ENCODE measurements around the gene MYH11. TPM values are rescaled to one million over a fixed set of nuclear protein-coding genes. Genes with fewer than 3 reads are reported as not detected.

Gene MYH11
- total and polyA plus RNA-seq, 2 of the 13 experiments (the other 11 are each of a cell fraction or from before 2014, with no cell fraction given): not detected

GRCh38 chr16:15849209-15849981 lies 7.4 kb downstream of the MYH11 start (continued):
- TF ChIP-seq ZNF609 (CRISPR knock-in tag; IDR thresholded peaks at IDR 0.05; ENCODE audit: borderline replicate concordance) (no peak), ZNF121 (CRISPR knock-in tag; IDR thresholded peaks at IDR 0.05) (peak; percentile 86), ZBTB1 (CRISPR knock-in tag; IDR thresholded peaks at IDR 0.05; ENCODE audit: borderline replicate concordance) (no peak), PITX1 (CRISPR knock-in tag; IDR thresholded peaks at IDR 0.05) (no peak), ZNF562 (CRISPR knock-in tag; IDR thresholded peaks at IDR 0.05; ENCODE audit: borderline replicate concordance) (no peak), KLF12 (CRISPR knock-in tag; IDR thresholded peaks at IDR 0.05; ENCODE audit: borderline replicate concordance) (no peak), ZNF605 (CRISPR knock-in tag; IDR thresholded peaks at IDR 0.05) (0 out of 2 replicates have a peak, but pooled peaks have one; percentile 24), ZNF468 (CRISPR knock-in tag; IDR thresholded peaks at IDR 0.05) (no peak), ZNF740 (CRISPR knock-in tag; IDR thresholded peaks at IDR 0.05) (no peak), ARID4A (CRISPR knock-in tag; IDR thresholded peaks at IDR 0.05; ENCODE audit: borderline replicate concordance) (no peak), HOXA9 (CRISPR knock-in tag; IDR thresholded peaks at IDR 0.05; ENCODE audit: borderline replicate concordance) (no peak), HIVEP1 (CRISPR knock-in tag; IDR thresholded peaks at IDR 0.05) (no peak), ZNF292 (CRISPR knock-in tag; IDR thresholded peaks at IDR 0.05; ENCODE audit: borderline replicate concordance, low read depth) (no peak), RARA (CRISPR knock-in tag; IDR thresholded peaks at IDR 0.05) (0 out of 2 replicates have a peak, but pooled peaks have one; percentile 23), HOMEZ (CRISPR knock-in tag; IDR thresholded peaks at IDR 0.05; ENCODE audit: low read depth) (peak; percentile 15; the same call in 1 of the 2 replicates), ZNF660 (CRISPR knock-in tag; IDR thresholded peaks at IDR 0.05; ENCODE audit: borderline replicate concordance, low read depth) (no peak), REPIN1 (CRISPR knock-in tag; IDR thresholded peaks at IDR 0.05; ENCODE audit: borderline replicate concordance, low read depth) (no peak), FOSL2 (CRISPR knock-in tag; IDR thresholded peaks at IDR 0.05) (peak; percentile 66)

Measured in HepG2 (cell line).